ENCODE results near the gene DECR2.
"Not testable (repeated sequence)": the region's sequence is repeated elsewhere in the genome, so short reads cannot be mapped to it uniquely, and the experiment has no call there.

The DECR2 gene

GRCh38 chr16:359067-359763 lies 42.5 kb upstream of the DECR2 start:
- no peak overlapping the region for H3K27ac ChIP-seq
- TF ChIP-seq ZFX (IDR thresholded peaks at IDR 0.05; ENCODE audit: borderline replicate concordance) (no peak), CTCF (IDR thresholded peaks at IDR 0.05) (no peak)

DNA sequence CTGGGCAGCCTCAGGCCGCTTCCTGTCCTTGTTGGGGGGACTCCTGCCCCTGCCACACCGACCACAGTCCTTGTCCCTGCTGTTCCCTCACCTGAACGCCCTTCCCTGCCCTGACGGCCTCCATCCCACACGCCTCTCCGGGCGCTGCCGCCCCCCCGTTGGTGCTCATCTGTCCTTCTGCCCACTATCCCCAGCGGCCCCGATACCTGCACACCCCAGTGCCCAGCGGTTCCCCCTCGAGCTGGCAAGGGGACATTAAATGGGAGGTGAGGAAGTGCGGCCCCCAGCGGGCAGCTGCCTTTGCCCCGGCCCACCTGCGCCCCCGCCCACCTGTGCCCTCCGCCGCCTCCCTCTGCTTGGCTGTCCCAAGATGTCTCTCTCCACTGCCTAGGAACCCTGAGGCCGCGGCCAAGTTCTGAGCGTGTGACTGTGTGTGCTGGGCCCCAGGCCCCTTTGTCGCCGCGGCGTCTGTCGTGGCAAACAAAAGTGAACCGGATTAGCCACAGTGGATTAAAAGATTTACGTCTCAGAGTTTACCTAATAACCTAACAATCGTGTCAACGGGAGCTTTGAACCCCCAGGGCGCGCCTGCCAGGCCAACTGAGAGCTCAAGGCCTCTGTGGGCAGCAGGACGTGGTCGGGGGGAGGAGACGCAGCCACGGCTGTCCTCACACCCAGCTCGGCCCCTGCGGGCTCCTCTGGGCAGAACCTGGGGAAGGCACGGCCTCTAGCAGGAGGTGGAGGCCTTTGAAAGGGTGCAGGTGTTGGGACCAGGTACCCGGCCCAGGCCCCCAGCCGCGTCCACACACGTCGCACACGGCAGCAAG lies 41.6 kb upstream of the DECR2 start:
- H3K27ac ChIP-seq, result no peak overlapping the region
- TF ChIP-seq ZFX (IDR thresholded peaks at IDR 0.05; ENCODE audit: borderline replicate concordance), result no peak
- TF ChIP-seq CTCF (IDR thresholded peaks at IDR 0.05), result no peak

- TF ChIP-seq ZFX (IDR thresholded peaks at IDR 0.05; ENCODE audit: borderline replicate concordance), result no peak
- TF ChIP-seq CTCF (IDR thresholded peaks at IDR 0.05), result no peak
- no peak overlapping the region for H3K27ac ChIP-seq
Measured at GRCh38 chr16:360698-361336, 40.9 kb upstream of the DECR2 start.

- no peak for TF ChIP-seq CTCF (IDR thresholded peaks at IDR 0.05)
- no peak for TF ChIP-seq ZFX (IDR thresholded peaks at IDR 0.05; ENCODE audit: borderline replicate concordance)
- no peak overlapping the region for H3K27ac ChIP-seq
Measured at GRCh38 chr16:361341-361871, 40.3 kb upstream of the DECR2 start.

- H3K27ac ChIP-seq, result no peak overlapping the region
- TF ChIP-seq CTCF (IDR thresholded peaks at IDR 0.05) (peak; percentile 90), ZFX (IDR thresholded peaks at IDR 0.05; ENCODE audit: borderline replicate concordance) (no peak)
Measured at GRCh38 chr16:361872-362701, 39.6 kb upstream of the DECR2 start.

- H3K27ac ChIP-seq, result not testable (repeated sequence)
Measured at GRCh38 chr16:362702-362999, 39.0 kb upstream of the DECR2 start.

DNA sequence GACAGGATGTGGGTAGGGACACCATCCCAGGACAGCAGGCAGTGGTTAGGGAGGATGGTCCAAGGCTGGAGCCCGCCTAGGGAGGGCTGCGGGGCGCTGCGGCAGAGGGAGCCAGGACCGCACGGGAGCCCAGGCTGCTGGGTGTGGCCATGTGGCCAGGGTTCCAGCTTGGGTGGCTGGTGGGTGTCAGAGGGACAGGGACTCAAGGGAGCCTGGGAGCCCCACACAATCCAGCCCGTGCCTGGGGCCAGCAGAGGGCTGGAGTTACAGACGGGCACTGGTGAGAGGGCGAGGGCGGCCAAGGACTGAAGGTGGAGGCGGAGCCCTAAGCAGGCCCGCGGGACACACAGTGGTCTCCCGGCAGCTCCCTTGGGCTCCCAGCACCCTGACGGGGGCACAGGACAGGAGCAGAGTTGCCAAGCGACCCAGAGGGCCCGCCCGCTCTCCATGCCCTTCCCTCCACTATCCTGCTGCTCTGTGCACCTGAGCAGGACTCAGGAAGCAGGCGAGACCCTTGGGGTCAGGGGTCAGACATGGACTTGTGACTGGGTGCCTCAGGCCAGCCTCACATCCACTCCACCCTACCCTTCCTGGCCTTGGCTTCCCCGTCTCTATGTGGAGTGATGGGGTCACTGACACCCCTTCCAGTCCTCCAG lies 38.4 kb upstream of the DECR2 start:
- TF ChIP-seq CTCF (IDR thresholded peaks at IDR 0.05), result no peak

More for the DNA sequence above, 38.4 kb upstream of the DECR2 start:
- no peak overlapping the region for H3K27ac ChIP-seq
